OCI-LY3 (cell line): Measurements from ENCODE around the gene ADCY7.

Experiments used
- CTCF ChIP-seq: fragments of 200-600, 300-600 bp; sonication (generic); IDR thresholded peaks from 2 replicates; pipeline ENCODE4 v1.5.1; 2014; ENCODE audit warnings: antibody characterized with exemption, low read length, low read depth
- EZH2phosphoT487 ChIP-seq: fragments of 200-600 bp; shearing (Covaris generic); IDR thresholded peaks from 2 replicates; pipeline ENCODE4 v1.6.1; 2018; ENCODE audit warnings: antibody characterized with exemption, mixed run types, low read depth

- TF ChIP-seq CTCF (no peak), EZH2phosphoT487 (no peak)
Measured at GRCh38 chr16:50251375-50252081, 14.8 kb upstream of the ADCY7 start.
